Measurements from ENCODE around the gene HSPA4L.

Gene HSPA4L

GRCh38 chr4:127782275-127783025, at the start of gene HSPA4L:
TSS of gene HSPA4L (plus strand) at chr4:127782322. CDS start at chr4:127782551, 229 bp downstream.
- peak; percentile 1 for DNase-seq

GRCh38 chr4:127732623-127733328, 49.3 kb upstream of the HSPA4L start:
- DNase-seq = peak; percentile 53

GRCh38 chr4:127734976-127735375, 47.1 kb upstream of the HSPA4L start:
- no peak for DNase-seq

- DNase-seq = peak; percentile 40
Observed at GRCh38 chr4:127737295-127737694, 44.8 kb upstream of the HSPA4L start.

GRCh38 chr4:127741247-127741646, 40.9 kb upstream of the HSPA4L start:
- DNase-seq = no peak

- DNase-seq = no peak
Observed at GRCh38 chr4:127747883-127748282, 34.2 kb upstream of the HSPA4L start.

GRCh38 chr4:127748957-127749356, 33.2 kb upstream of the HSPA4L start:
- no peak for DNase-seq

GRCh38 chr4:127756906-127757305, 25.2 kb upstream of the HSPA4L start:
- no peak for DNase-seq

- no peak for DNase-seq
Observed at GRCh38 chr4:127759228-127759820, 22.8 kb upstream of the HSPA4L start.

- no peak for DNase-seq
Observed at GRCh38 chr4:127759893-127760292, 22.2 kb upstream of the HSPA4L start.

GRCh38 chr4:127771535-127772275, 10.4 kb upstream of the HSPA4L start:
- DNase-seq = no peak

GRCh38 chr4:127772769-127773671, 9.1 kb upstream of the HSPA4L start:
- DNase-seq = no peak

GRCh38 chr4:127775843-127776242, 6.3 kb upstream of the HSPA4L start:
- DNase-seq = no peak

- DNase-seq = no peak
Observed at GRCh38 chr4:127776620-127777019, 5.5 kb upstream of the HSPA4L start.

GRCh38 chr4:127777487-127777886, 4.6 kb upstream of the HSPA4L start:
- no peak for DNase-seq

- DNase-seq = no peak
Observed at GRCh38 chr4:127778102-127778501, 4.0 kb upstream of the HSPA4L start.

- no peak for DNase-seq
Observed at GRCh38 chr4:127780598-127780997, 1.5 kb upstream of the HSPA4L start.

GRCh38 chr4:127781300-127782024, 660 bp upstream of the HSPA4L start:
- DNase-seq = peak; percentile 44

GRCh38 chr4:127782025-127782274, 172 bp upstream of the HSPA4L start:
- peak; percentile 79 for DNase-seq

- peak; percentile 23 for DNase-seq
Observed at GRCh38 chr4:127783026-127783769, 1.1 kb downstream of the HSPA4L start.
